BLaER1 (cell line): ENCODE results near the gene WNT2.

ENCODE experiments used
- H3K27ac ChIP-seq: shearing (Covaris generic); formaldehyde crosslinking; 2 replicates; pipeline ENCODE4 v1.8.1; 2022
- H3K27me3 ChIP-seq: shearing (Covaris generic); formaldehyde crosslinking; 2 replicates; pipeline ENCODE4 v1.8.1; 2022
- H3K36me3 ChIP-seq: shearing (Covaris generic); formaldehyde crosslinking; 2 replicates; pipeline ENCODE4 v1.8.1; 2022
- H3K4me1 ChIP-seq: shearing (Covaris generic); formaldehyde crosslinking; 2 replicates; pipeline ENCODE4 v1.8.1; 2022
- H3K4me2 ChIP-seq: shearing (Covaris generic); formaldehyde crosslinking; 2 replicates; pipeline ENCODE4 v1.8.1; 2022
- H3K4me3 ChIP-seq: shearing (Covaris generic); formaldehyde crosslinking; 2 replicates; pipeline ENCODE4 v1.8.1; 2022
- H3K9ac ChIP-seq: shearing (Covaris generic); formaldehyde crosslinking; 2 replicates; pipeline ENCODE4 v1.8.1; 2022
- H3K9me3 ChIP-seq: shearing (Covaris generic); formaldehyde crosslinking; 2 replicates; pipeline ENCODE4 v1.8.1; 2022
- H4K20me1 ChIP-seq: shearing (Covaris generic); formaldehyde crosslinking; 2 replicates; pipeline ENCODE4 v1.8.1; 2022
- Cebpa-rat ChIP-seq: shearing (Covaris generic); IDR thresholded peaks from 2 replicates; pipeline ENCODE4 v1.8.1; 2022

The WNT2 gene

DNA sequence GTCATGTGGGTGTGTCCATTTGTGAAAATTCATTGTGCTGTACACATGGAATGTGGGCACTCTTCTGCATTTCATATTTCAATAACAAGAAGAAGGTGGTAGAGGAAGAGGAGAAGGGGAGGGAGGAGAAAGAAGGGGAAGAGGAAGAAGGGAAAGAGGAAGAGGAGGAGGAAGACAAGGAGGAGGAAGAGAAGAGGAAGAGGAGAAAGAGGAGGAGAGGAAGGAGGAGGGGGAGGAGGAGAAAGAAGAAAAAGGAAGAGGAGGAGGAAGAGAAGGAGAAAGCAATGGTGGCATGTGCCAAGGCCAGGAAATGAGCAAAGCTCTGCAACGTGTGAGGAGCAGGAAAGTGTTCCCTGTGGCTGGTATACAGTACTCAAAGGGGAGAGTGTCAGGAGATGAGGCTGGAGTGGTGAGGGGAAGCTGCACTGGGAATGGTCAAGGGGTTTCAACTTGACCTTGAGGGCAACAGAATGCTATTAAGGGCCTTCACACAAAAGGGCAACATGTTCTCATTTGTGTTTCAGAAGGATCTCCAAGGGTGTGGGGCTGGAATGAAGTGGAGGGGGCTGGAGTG, 40.5 kb downstream of the WNT2 start:
- H4K20me1 ChIP-seq = no peaks in the 10 kb centered on the region
- H3K9me3 ChIP-seq = no peaks in the 10 kb centered on the region
- H3K9ac ChIP-seq = no peak overlapping the region
- no peak overlapping the region for H3K4me3 ChIP-seq
- no peaks in the 10 kb centered on the region for H3K27me3 ChIP-seq
- no peak overlapping the region for H3K27ac ChIP-seq
- no peaks in the 10 kb centered on the region for H3K36me3 ChIP-seq
- H3K4me2 ChIP-seq = no peak overlapping the region
- no peak for TF ChIP-seq Cebpa-rat
- H3K4me1 ChIP-seq = no peaks in the 10 kb centered on the region

DNA sequence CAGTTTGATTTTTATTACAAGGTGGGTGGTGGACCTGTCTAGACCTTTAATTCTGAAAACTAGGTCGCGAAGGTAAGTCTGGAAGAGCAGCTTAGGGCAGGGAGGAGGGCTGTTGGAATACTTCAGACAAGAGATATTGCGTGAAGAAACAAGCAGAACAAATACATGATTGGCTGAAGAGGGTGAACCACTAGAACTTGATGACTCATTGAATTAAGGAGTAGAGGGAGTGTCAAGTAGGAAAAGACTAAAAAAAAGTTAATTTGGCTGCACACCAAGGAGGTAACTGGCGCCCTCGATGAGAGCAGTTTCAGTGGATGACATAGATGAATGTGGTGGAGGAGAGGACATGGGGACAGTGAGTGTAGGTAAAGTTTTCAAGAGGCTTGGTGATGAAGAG, 41.3 kb downstream of the WNT2 start:
- TF ChIP-seq Cebpa-rat = no peak
- Histone ChIP-seq H3K9me3 (no peaks in the 10 kb centered on the region), H3K27ac (no peak overlapping the region), H3K4me1 (no peaks in the 10 kb centered on the region), H3K4me2 (no peak overlapping the region), H3K4me3 (no peak overlapping the region), H4K20me1 (no peaks in the 10 kb centered on the region), H3K9ac (no peak overlapping the region), H3K27me3 (no peaks in the 10 kb centered on the region), H3K36me3 (no peaks in the 10 kb centered on the region)

DNA sequence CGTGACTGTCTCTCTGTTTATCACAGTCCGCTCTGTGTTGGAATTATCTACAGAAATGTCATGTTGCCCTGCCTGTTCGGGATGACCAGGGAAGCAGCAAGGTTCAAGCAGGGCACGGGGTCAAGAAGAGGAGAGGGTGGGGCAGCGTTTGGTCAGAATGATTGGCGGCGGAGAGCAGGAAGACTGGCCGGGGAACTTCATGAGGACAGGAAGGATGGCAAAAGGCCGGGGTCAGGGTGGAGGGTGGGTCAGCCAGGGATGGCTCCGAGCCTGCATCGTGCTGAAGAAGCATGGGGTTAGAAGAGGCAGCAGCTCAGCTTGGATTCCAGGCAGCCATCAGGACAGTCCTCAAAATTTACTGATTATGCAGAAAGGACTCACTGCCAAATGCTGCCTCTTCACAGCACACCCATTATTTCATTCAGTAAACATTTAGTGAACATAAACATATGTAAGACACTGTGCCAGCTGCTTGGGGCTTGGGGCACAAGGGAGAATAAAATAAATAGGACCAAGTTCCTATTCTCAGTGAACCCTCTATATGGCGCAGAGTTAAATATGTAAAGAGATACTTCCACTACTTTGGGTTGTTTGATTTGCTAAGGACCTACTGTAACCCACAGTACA, 42.8 kb downstream of the WNT2 start:
- Histone ChIP-seq H3K36me3 (no peaks in the 10 kb centered on the region), H3K9me3 (no peaks in the 10 kb centered on the region), H4K20me1 (no peaks in the 10 kb centered on the region), H3K27me3 (no peaks in the 10 kb centered on the region), H3K4me1 (no peaks in the 10 kb centered on the region), H3K4me3 (no peak overlapping the region), H3K27ac (no peak overlapping the region), H3K9ac (no peak overlapping the region), H3K4me2 (no peak overlapping the region)
- TF ChIP-seq Cebpa-rat = no peak

DNA sequence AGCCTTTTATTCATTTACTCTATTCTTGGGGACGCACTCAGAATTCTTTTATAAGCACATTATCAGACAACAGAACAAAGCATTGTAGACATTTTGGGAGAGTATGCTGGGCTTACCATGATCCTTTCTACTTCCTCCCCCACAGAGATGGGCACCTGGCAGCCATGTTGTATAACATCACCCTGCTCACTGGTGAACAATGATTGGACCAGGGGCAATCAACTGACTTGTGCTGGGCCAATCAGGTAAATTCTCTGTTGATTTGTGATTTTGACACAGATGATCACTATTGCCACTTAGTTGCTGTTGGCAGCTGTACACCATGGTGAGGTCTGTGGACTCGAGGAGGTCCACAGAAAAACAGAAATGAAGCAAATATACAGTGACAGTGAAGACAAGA, 43.7 kb downstream of the WNT2 start:
- TF ChIP-seq Cebpa-rat = no peak
- Histone ChIP-seq H3K4me1 (no peaks in the 10 kb centered on the region), H4K20me1 (no peaks in the 10 kb centered on the region), H3K27ac (no peak overlapping the region), H3K4me2 (no peak overlapping the region), H3K4me3 (no peak overlapping the region), H3K9ac (no peak overlapping the region), H3K9me3 (no peaks in the 10 kb centered on the region), H3K27me3 (no peaks in the 10 kb centered on the region), H3K36me3 (no peaks in the 10 kb centered on the region)

DNA sequence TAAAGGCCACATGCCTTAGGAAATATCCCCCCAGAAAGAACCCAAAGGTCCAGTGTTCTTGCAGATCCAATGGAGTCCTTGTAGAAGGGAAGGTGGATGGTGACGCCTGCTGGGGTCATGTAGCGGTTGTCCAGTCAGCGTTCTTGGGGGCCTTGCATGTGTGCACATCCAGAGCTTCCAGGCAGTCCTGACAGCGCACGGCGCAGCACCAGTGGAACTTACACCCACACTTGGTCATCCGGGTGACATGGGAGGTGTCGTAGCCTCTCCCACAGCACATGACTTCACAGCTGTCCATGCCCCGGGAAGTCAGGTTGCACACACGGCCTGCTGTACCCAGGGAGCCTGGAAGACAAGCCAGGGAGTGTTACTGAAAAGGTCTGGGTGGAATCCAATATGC, 44.8 kb downstream of the WNT2 start:
- Histone ChIP-seq H4K20me1 (no peaks in the 10 kb centered on the region), H3K9ac (no peak overlapping the region), H3K4me2 (no peak overlapping the region), H3K27me3 (no peaks in the 10 kb centered on the region), H3K4me3 (no peak overlapping the region), H3K9me3 (no peaks in the 10 kb centered on the region), H3K4me1 (no peaks in the 10 kb centered on the region), H3K27ac (no peak overlapping the region), H3K36me3 (no peaks in the 10 kb centered on the region)
- TF ChIP-seq Cebpa-rat = no peak

DNA sequence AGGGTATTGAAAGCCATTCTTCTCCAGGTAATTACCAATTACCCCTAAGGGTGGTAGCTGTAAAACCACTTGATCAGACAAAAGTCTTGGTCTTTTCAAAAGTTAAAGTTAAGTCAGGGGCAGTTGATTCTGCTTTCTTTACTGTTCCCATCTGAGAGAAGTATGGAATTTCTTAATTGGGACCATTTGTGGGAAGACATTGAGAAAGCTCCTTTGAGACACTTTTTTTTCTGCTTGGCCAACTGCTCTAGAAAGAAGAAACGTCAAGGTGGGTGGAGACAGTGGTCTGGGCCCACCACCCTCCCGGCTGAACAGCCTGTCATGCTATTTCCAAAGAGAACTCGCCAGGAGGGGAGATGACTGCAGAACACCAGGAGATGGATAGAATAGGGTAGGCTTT, 45.3 kb downstream of the WNT2 start:
- Histone ChIP-seq H3K36me3 (no peaks in the 10 kb centered on the region), H3K4me1 (no peaks in the 10 kb centered on the region)
- no peak for TF ChIP-seq Cebpa-rat

DNA sequence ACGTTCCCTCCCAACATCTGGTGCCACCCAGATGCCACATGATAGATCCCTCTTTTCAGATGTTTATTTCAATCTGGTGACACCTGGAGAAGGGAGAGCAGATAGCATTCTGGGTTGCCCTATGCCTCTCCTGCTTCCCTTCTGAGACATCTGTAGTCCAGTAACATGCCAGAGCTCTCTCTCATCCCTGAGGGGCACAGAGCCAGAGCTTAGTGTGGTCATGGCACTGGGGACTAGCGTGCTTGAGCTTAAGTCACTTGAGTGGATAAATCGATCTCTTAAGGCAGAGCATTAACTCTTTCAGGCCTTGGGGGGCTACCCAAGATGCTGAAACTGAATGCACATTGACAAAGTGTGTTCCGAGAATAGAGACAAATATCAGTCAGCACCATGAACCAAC, 47.9 kb downstream of the WNT2 start:
- Histone ChIP-seq H3K36me3 (no peaks in the 10 kb centered on the region), H3K9me3 (no peaks in the 10 kb centered on the region), H3K27ac (no peak overlapping the region), H3K4me1 (no peaks in the 10 kb centered on the region), H3K4me2 (no peak overlapping the region), H3K27me3 (no peaks in the 10 kb centered on the region), H3K4me3 (no peak overlapping the region), H4K20me1 (no peaks in the 10 kb centered on the region), H3K9ac (no peak overlapping the region)
- TF ChIP-seq Cebpa-rat = no peak

More for the DNA sequence above, 45.3 kb downstream of the WNT2 start:
- no peak overlapping the region for H3K9ac ChIP-seq
- H3K27me3 ChIP-seq = no peaks in the 10 kb centered on the region
- H3K27ac ChIP-seq = no peak overlapping the region
- H3K4me3 ChIP-seq = no peak overlapping the region
- H3K4me2 ChIP-seq = no peak overlapping the region
- H3K9me3 ChIP-seq = no peaks in the 10 kb centered on the region
- no peaks in the 10 kb centered on the region for H4K20me1 ChIP-seq

DNA sequence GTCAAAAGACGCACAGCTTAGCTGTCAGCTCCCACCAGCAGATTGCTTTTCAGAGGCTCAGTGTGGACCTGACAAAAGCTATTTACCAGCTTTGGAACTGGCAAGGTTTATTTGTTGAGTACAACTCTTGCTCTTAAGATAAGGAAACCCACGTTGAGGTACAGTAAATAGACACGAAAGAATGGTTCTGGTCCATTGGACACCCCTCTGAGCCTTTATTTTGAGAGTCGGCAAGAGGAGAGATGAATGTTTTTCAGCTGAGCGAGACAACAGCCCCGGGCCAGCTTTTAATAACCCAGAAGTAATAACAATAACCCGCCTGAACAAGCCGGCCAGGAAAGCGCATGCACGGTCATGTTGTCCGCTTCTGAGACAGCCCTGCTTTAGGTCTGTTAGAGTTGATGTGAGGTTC, 49.0 kb downstream of the WNT2 start:
- no peaks in the 10 kb centered on the region for H4K20me1 ChIP-seq
- no peak overlapping the region for H3K9ac ChIP-seq
- H3K27ac ChIP-seq = no peak overlapping the region
- H3K36me3 ChIP-seq = no peaks in the 10 kb centered on the region
- no peak overlapping the region for H3K4me3 ChIP-seq
- no peaks in the 10 kb centered on the region for H3K9me3 ChIP-seq
- TF ChIP-seq Cebpa-rat = no peak
- no peak overlapping the region for H3K4me2 ChIP-seq
- no peaks in the 10 kb centered on the region for H3K4me1 ChIP-seq
- H3K27me3 ChIP-seq = no peaks in the 10 kb centered on the region

DNA sequence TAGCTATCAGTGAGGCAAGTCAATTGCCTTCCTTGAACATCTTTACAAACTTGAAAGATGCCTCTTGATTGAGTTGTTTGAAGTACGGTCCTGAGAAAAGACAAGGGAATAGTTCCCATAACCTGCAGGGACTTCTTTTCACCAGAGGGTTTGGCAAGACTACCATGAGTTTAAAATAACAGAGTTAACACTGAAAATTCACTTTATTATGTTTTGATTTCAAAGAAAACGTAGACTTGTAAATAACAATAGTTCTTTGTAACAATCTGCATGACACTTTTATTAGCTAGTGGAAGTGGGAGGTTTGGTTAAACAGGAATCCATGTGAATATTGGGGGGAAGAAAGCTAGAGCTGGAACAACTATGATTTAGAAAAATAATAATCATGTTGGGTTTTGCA, 49.5 kb downstream of the WNT2 start:
- no peak overlapping the region for H3K9ac ChIP-seq
- no peaks in the 10 kb centered on the region for H3K4me1 ChIP-seq
- H3K27me3 ChIP-seq = no peaks in the 10 kb centered on the region
- no peak overlapping the region for H3K4me3 ChIP-seq
- no peak overlapping the region for H3K4me2 ChIP-seq
- no peaks in the 10 kb centered on the region for H3K36me3 ChIP-seq
- TF ChIP-seq Cebpa-rat = no peak
- no peak overlapping the region for H3K27ac ChIP-seq
- H3K9me3 ChIP-seq = no peaks in the 10 kb centered on the region
- no peaks in the 10 kb centered on the region for H4K20me1 ChIP-seq

DNA sequence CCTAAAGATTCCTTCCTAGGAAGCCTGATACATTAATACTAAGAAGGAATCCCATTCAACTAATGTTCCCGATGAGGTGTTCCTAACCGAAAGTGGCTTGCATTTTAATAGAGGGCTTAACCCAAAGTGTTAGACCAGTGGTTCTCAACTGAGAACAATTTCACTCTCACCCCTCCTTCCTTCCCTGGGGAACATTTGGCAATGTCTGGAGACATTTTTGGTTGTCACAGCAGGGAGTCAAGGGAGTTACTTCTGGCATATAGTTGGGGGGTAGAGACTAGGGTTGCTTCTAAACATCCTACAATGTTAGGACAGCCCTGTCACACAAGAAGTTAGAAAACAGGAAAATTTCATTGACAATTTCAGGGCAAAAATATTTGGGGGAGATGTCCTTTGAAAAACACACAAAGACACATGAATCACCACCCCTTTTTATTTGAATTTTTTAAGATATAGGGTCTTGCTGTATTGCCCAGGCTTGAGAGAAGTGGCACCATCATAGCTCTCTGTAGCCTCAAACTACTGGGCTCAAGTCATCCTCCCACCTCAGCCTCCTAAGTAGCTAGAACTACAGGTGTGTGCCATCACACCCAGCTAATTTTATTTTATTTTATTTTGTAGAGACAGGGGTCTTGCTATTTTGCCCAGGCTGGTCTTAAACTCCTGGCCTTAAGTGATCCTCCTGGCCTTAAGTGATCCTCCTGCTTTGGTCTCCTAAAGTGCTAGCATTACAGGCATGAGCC, 50.7 kb downstream of the WNT2 start:
- Histone ChIP-seq H3K4me1 (no peaks in the 10 kb centered on the region), H3K27me3 (no peaks in the 10 kb centered on the region), H3K4me2 (no peak overlapping the region), H3K9ac (no peak overlapping the region), H3K4me3 (no peak overlapping the region), H4K20me1 (no peaks in the 10 kb centered on the region), H3K36me3 (no peaks in the 10 kb centered on the region), H3K9me3 (no peaks in the 10 kb centered on the region), H3K27ac (no peak overlapping the region)
- TF ChIP-seq Cebpa-rat = no peak
